ENCODE data around the gene CDKL1. TPM values are rescaled to one million over a fixed set of nuclear protein-coding genes. Genes with fewer than 3 reads are reported as not detected.

CDKL1 gene
- polyA plus RNA-seq, 1 donor (not counting 4 experiments of a cell fraction or from before 2014, with no cell fraction given), result 4.7 TPM

DNA sequence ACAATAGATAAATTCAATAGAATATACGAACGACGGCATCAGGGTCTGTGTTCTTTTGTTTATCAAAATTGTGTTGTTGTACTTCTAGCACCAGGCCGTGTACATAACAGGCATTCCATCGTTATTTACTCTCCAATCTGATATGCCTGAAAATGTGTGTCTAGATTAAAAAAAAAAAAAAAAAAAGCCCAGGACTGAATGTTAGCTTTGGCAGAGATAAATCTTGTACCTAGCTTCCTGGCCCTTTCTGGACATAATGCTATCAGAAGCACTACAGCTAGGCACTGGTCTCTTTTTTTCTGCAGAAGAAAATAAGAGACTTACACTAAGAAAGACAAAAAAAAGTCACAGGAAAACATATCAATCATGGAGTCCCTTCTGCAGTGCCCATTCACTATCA, 37.0 kb downstream of the CDKL1 start:
- Histone ChIP-seq H3K4me2 (ENCODE audit: control insufficient read depth, extremely low read depth, insufficient read depth, low read depth, low read length) (no peak overlapping the region), H3K9ac (ENCODE audit: control insufficient read depth, extremely low read depth, insufficient read depth, low read length) (no peak overlapping the region), H3K36me3 (ENCODE audit: control insufficient read depth in 2 of 2, extremely low read depth in 1 of 2, insufficient read depth in 2 of 2, low read length in 2 of 2) (no peaks in the 10 kb centered on the region), H3K9me1 (ENCODE audit: control insufficient read depth, extremely low read depth, insufficient read depth, low read length) (no peaks in the 10 kb centered on the region), H3K4me3 (ENCODE audit: control insufficient read depth in 2 of 3, extremely low read depth in 1 of 3, insufficient read depth in 2 of 3, low read depth in 1 of 3, low read length in 3 of 3) (no peak overlapping the region), H2AFZ (ENCODE audit: control insufficient read depth, low read length) (no peak overlapping the region), H3K9me3 (ENCODE audit: control insufficient read depth, low read depth, low read length) (no peaks in the 10 kb centered on the region), H3K27me3 (ENCODE audit: control insufficient read depth, extremely low read depth, insufficient read depth, low read length) (no peaks in the 10 kb centered on the region), H4K20me1 (ENCODE audit: control insufficient read depth, extremely low read depth, insufficient read depth, low read length) (no peaks in the 10 kb centered on the region), H3K27ac (ENCODE audit: control insufficient read depth, insufficient read depth, low read length) (no peak overlapping the region), H3K4me1 (ENCODE audit: control insufficient read depth, extremely low read depth, insufficient read depth, low read length) (peaks cover 22% of the 10 kb centered on the region), H3K79me2 (ENCODE audit: control insufficient read depth, insufficient read depth, low read length) (no peaks in the 10 kb centered on the region)
- TF ChIP-seq EZH2 (IDR thresholded peaks at IDR 0.05; ENCODE audit: low read length) (no peak), CTCF (optimal IDR thresholded peaks at IDR 0.05 in 1 of 3, IDR thresholded peaks at IDR 0.05 in 1 of 3, conservative IDR thresholded peaks at IDR 0.05 in 1 of 3; ENCODE audit: extremely low read depth in 1 of 3, insufficient read depth in 2 of 3, low read length in 3 of 3) (no peak)
- FAIRE-seq (no peak), DNase-seq (ENCODE audit: low read depth, low spot score) (no peak)
- dilution Hi-C loops (cut with MboI; ENCODE audit: extremely low pct_ligation_motif_present, low sequenced_read_pairs), result no loop called here

GRCh38 chr14:50357753-50358395, 38.8 kb downstream of the CDKL1 start:
- Histone ChIP-seq H3K4me2 (ENCODE audit: control insufficient read depth, extremely low read depth, insufficient read depth, low read depth, low read length) (no peak overlapping the region), H3K27me3 (ENCODE audit: control insufficient read depth, extremely low read depth, insufficient read depth, low read length) (no peaks in the 10 kb centered on the region), H3K4me1 (ENCODE audit: control insufficient read depth, extremely low read depth, insufficient read depth, low read length) (peaks cover 12% of the 10 kb centered on the region), H4K20me1 (ENCODE audit: control insufficient read depth, extremely low read depth, insufficient read depth, low read length) (no peaks in the 10 kb centered on the region), H3K4me3 (ENCODE audit: control insufficient read depth in 2 of 3, extremely low read depth in 1 of 3, insufficient read depth in 2 of 3, low read depth in 1 of 3, low read length in 3 of 3) (no peak overlapping the region), H3K9me1 (ENCODE audit: control insufficient read depth, extremely low read depth, insufficient read depth, low read length) (no peaks in the 10 kb centered on the region), H3K9ac (ENCODE audit: control insufficient read depth, extremely low read depth, insufficient read depth, low read length) (no peak overlapping the region), H3K27ac (ENCODE audit: control insufficient read depth, insufficient read depth, low read length) (no peak overlapping the region), H2AFZ (ENCODE audit: control insufficient read depth, low read length) (no peak overlapping the region), H3K36me3 (ENCODE audit: control insufficient read depth in 2 of 2, extremely low read depth in 1 of 2, insufficient read depth in 2 of 2, low read length in 2 of 2) (no peaks in the 10 kb centered on the region), H3K79me2 (ENCODE audit: control insufficient read depth, insufficient read depth, low read length) (no peaks in the 10 kb centered on the region), H3K9me3 (ENCODE audit: control insufficient read depth, low read depth, low read length) (no peaks in the 10 kb centered on the region)
- TF ChIP-seq EZH2 (IDR thresholded peaks at IDR 0.05; ENCODE audit: low read length) (no peak), CTCF (optimal IDR thresholded peaks at IDR 0.05 in 1 of 3, IDR thresholded peaks at IDR 0.05 in 1 of 3, conservative IDR thresholded peaks at IDR 0.05 in 1 of 3; ENCODE audit: extremely low read depth in 1 of 3, insufficient read depth in 2 of 3, low read length in 3 of 3) (no peak)
- FAIRE-seq (no peak), DNase-seq (ENCODE audit: low read depth, low spot score) (no peak)
- dilution Hi-C loops (cut with MboI; ENCODE audit: extremely low pct_ligation_motif_present, low sequenced_read_pairs), result no loop called here

Data from keratinocyte (primary cell).